Measurements from ENCODE around the gene VSX1.

VSX1 gene

DNA sequence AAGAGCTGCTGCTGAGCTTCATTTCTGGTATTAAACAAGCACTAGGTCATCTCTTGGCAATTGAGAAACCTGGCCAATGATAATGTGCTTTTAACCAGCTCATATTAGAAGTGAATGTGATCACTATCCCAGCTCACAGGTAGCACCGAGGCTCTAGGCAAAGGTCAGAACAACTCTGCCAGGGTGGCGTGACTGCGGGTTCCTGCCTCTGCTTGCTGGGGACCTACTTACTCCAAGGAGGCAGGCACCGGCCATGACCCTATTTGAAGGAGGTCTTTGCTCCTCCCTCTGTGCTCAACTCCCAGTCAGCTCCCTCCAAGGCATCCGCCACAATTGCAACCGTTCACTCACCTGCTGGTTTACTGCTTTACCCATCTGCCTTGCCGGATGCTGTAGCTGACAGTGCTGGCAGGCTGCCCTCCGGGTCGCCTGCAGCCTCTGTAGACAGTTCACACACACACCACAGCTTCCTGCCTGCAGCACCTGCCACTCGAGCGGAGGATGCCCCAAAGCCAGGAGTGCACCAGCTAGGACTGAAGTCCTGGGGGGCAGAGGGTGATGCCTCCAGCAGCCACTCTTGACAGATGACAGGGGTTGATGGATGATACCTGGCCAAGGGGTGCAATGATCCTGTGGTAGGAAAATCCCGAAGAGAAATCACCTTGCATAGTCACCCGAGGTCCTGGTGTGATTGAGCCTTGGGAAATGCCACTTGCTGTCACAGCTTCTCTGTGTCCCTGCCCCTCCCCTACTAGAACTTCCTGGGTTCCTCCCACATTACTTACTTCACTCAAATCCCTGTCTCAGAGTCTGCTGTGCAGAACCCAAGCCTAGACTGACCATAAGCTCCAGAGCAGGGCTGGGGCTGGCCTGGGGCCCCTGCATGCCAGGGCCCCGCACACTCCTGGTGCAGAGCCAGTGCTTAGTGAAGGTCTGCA lies 8.8 kb upstream of the VSX1 start:
- Histone ChIP-seq H3K27me3 (ENCODE audit: insufficient read depth, low read depth) (no peaks in the 10 kb centered on the region), H4K20me1 (ENCODE audit: insufficient read depth) (no peaks in the 10 kb centered on the region), H2AFZ (ENCODE audit: low read depth) (no peak overlapping the region), H3K4me2 (no peak overlapping the region), H3K36me3 (ENCODE audit: insufficient read depth) (no peaks in the 10 kb centered on the region), H3K9ac (no peak overlapping the region), H3K79me2 (ENCODE audit: insufficient read depth, low read depth) (no peaks in the 10 kb centered on the region), H3K27ac (no peak overlapping the region), H3K4me1 (ENCODE audit: low read depth, poor library complexity, severe bottlenecking) (no peaks in the 10 kb centered on the region), H3K4me3 (IDR thresholded peaks at IDR 0.05; ENCODE audit: insufficient read depth, low read depth, low read length) (no peak overlapping the region)
- TF ChIP-seq CTCF (conservative IDR thresholded peaks at IDR 0.05; ENCODE audit: low read depth, low read length) = no peak

GRCh38 chr20:25089662-25090061 lies 7.7 kb upstream of the VSX1 start:
- Histone ChIP-seq H3K4me2 (no peak overlapping the region), H3K4me3 (IDR thresholded peaks at IDR 0.05; ENCODE audit: insufficient read depth, low read depth, low read length) (no peak overlapping the region)

DNA sequence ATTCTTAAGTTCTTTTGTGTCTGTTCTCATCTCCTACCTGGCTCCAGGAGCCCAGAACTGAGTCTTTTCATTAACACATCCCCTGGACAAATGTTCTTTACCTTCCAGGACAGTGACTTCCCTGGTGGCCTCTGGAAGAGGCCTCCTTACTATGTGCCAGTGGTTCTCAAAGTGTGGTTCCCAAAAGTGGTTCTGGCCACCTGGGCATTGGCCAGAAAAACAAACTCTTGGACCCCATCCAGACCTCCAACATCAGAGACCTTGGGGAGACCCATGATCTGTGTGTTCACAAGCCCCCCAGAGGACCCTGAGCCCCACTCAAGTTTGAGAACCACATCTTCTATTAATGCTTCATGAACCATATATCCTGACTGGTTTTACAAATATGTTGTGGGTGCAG lies 7.2 kb upstream of the VSX1 start:
- no peak overlapping the region for H3K27ac ChIP-seq
- H4K20me1 ChIP-seq (ENCODE audit: insufficient read depth) = no peaks in the 10 kb centered on the region
- TF ChIP-seq CTCF (conservative IDR thresholded peaks at IDR 0.05; ENCODE audit: low read depth, low read length) = no peak
- no peaks in the 10 kb centered on the region for H3K79me2 ChIP-seq (ENCODE audit: insufficient read depth, low read depth)
- H3K36me3 ChIP-seq (ENCODE audit: insufficient read depth) = no peaks in the 10 kb centered on the region
- H3K9ac ChIP-seq = no peak overlapping the region
- no peak overlapping the region for H3K4me2 ChIP-seq
- H3K4me3 ChIP-seq (IDR thresholded peaks at IDR 0.05; ENCODE audit: insufficient read depth, low read depth, low read length) = no peak overlapping the region
- no peak overlapping the region for H2AFZ ChIP-seq (ENCODE audit: low read depth)
- no peaks in the 10 kb centered on the region for H3K4me1 ChIP-seq (ENCODE audit: low read depth, poor library complexity, severe bottlenecking)
- H3K27me3 ChIP-seq (ENCODE audit: insufficient read depth, low read depth) = no peaks in the 10 kb centered on the region

More at GRCh38 chr20:25089662-25090061, 7.7 kb upstream of the VSX1 start:
- Histone ChIP-seq H3K9ac (no peak overlapping the region), H3K4me1 (ENCODE audit: low read depth, poor library complexity, severe bottlenecking) (no peaks in the 10 kb centered on the region), H3K79me2 (ENCODE audit: insufficient read depth, low read depth) (no peaks in the 10 kb centered on the region), H2AFZ (ENCODE audit: low read depth) (no peak overlapping the region), H3K36me3 (ENCODE audit: insufficient read depth) (no peaks in the 10 kb centered on the region), H3K27ac (no peak overlapping the region), H3K27me3 (ENCODE audit: insufficient read depth, low read depth) (no peaks in the 10 kb centered on the region), H4K20me1 (ENCODE audit: insufficient read depth) (no peaks in the 10 kb centered on the region)
- TF ChIP-seq CTCF (conservative IDR thresholded peaks at IDR 0.05; ENCODE audit: low read depth, low read length) = no peak

DNA sequence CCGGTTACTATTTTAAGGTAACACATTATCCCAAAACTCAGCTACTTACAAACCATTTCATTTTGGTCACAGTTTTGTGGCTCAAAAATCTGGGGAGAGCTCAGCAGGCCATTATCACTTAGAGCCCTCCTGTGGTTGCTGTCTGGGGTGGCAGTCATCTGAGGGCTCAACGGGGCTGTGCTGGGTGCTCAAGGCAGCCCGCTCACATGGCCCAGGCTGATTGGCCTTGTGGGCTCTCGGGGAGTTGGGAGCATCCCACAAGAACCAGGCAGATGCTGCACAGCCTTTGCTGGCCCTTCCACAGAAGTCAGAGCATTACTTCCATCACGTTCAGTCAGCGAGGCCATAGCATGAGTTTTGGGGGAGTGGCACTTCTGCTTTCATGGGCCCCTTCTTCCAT lies 6.3 kb upstream of the VSX1 start:
- H3K79me2 ChIP-seq (ENCODE audit: insufficient read depth, low read depth) = no peaks in the 10 kb centered on the region
- TF ChIP-seq CTCF (conservative IDR thresholded peaks at IDR 0.05; ENCODE audit: low read depth, low read length) = no peak
- no peaks in the 10 kb centered on the region for H4K20me1 ChIP-seq (ENCODE audit: insufficient read depth)
- no peak overlapping the region for H3K4me3 ChIP-seq (IDR thresholded peaks at IDR 0.05; ENCODE audit: insufficient read depth, low read depth, low read length)
- no peaks in the 10 kb centered on the region for H3K27me3 ChIP-seq (ENCODE audit: insufficient read depth, low read depth)
- H3K9ac ChIP-seq = no peak overlapping the region
- no peak overlapping the region for H2AFZ ChIP-seq (ENCODE audit: low read depth)
- H3K27ac ChIP-seq = no peak overlapping the region
- H3K4me2 ChIP-seq = no peak overlapping the region
- no peaks in the 10 kb centered on the region for H3K4me1 ChIP-seq (ENCODE audit: low read depth, poor library complexity, severe bottlenecking)
- H3K36me3 ChIP-seq (ENCODE audit: insufficient read depth) = no peaks in the 10 kb centered on the region
